OCI-LY7 (cell line): ENCODE results near the gene GRIN3B.

ENCODE experiments used
- CTCF ChIP-seq: fragments of 200-600 bp; sonication (generic); conservative IDR thresholded peaks from 2 replicates; pipeline ENCODE4 v1.5.1; 2014; ENCODE audit warnings: mild to moderate bottlenecking, antibody characterized with exemption, low read length, moderate library complexity, mixed read lengths
- EZH2phosphoT487 ChIP-seq: fragments of 200-600 bp; sonication (generic); IDR thresholded peaks from 2 replicates; pipeline ENCODE4 v1.6.1; 2018; ENCODE audit warnings: low read depth, borderline replicate concordance, mild to moderate bottlenecking, mixed run types, antibody characterized with exemption, low read length, moderate library complexity, mixed read lengths

- TF ChIP-seq CTCF (no peak), EZH2phosphoT487 (no peak)
These were observed 36.1 kb upstream of the GRIN3B start for GRCh38 chr19:964116-964520.
